Nephron progenitor cell (in vitro differentiated cells): ENCODE measurements around the gene RAB25.
A peak's percentile ranks its signal among the peaks of the same experiment; 100 is the strongest.

ENCODE experiments used
- DNase-seq: peaks from one replicate; pipeline ENCODE4 v3.0.0; 2021
- H3K27ac Mint-ChIP-seq: 2 replicates; pipeline ENCODE4 v1.8.0; 2021; ENCODE audit warnings: mild to moderate bottlenecking, moderate library complexity, mixed read lengths
- H3K27me3 Mint-ChIP-seq: 2 replicates; pipeline ENCODE4 v1.8.0; 2021; ENCODE audit warnings: mild to moderate bottlenecking, low read depth, mixed read lengths; ENCODE audit not compliant: poor library complexity
- H3K36me3 Mint-ChIP-seq: 2 replicates; pipeline ENCODE4 v1.8.0; 2021; ENCODE audit warnings: low read depth, mixed read lengths
- H3K4me1 Mint-ChIP-seq: 2 replicates; pipeline ENCODE4 v1.8.0; 2021; ENCODE audit warnings: mixed read lengths
- H3K4me3 Mint-ChIP-seq: 2 replicates; pipeline ENCODE4 v1.8.0; 2021; ENCODE audit warnings: mild to moderate bottlenecking, moderate library complexity, mixed read lengths
- H3K9me3 Mint-ChIP-seq: 2 replicates; pipeline ENCODE4 v1.8.0; 2021; ENCODE audit warnings: mild to moderate bottlenecking, moderate library complexity, mixed read lengths
- TF ChIP-seq, protein P1 (sequence below): fragments of 200-600 bp; sonication (generic); IDR thresholded peaks from 2 replicates; pipeline ENCODE4 v1.5.0; 2021; ENCODE audit warnings: antibody characterized with exemption

The RAB25 gene

DNA sequence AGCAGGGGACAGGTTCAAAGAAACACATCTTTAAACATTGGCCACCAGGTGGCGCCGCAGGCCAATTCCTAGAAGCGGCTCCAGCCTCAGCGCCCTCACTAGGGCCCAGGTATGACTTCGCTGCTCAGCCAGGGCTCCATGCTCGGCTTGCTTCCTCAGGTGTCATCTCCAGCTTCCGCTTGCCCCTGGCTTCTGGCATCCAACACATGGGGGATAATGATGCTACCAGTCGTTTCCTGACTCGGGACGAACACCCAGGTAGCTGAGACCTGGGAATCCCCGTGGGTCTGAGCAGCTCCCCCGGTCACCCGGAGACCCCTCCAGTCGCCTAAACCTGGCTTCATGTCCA, 29.9 kb downstream of the RAB25 start:
- Mint-ChIP-seq H3K4me1 (peaks cover 43% of the 10 kb centered on the region), H3K36me3 (peaks cover 46% of the 10 kb centered on the region), H3K27me3 (peaks cover 8% of the 10 kb centered on the region)

DNA sequence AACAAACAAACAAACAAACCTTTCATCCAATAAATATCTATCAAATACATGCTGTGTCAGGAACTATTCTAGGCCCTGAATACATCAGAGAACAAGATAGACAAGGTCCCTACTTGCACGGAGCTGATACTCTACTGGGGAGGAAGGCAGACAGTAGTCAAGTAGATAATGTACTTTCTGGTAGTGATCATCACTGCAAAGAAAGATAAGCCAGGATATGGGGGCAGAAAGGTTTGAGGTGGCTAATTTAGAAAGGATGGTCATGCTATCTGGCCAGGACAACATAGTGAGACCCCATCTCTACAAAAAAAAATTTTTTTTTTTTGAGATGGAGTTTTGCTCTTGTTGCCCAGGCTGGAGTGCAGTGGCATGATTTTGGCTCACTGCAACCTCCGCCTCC, 30.6 kb downstream of the RAB25 start:
- peaks cover 46% of the 10 kb centered on the region for H3K36me3 Mint-ChIP-seq
- no peak for DNase-seq
- no peak overlapping the region for H3K27ac Mint-ChIP-seq
- peaks cover 8% of the 10 kb centered on the region for H3K27me3 Mint-ChIP-seq
- no peak overlapping the region for H3K4me3 Mint-ChIP-seq
- TF ChIP-seq, protein P1, sequence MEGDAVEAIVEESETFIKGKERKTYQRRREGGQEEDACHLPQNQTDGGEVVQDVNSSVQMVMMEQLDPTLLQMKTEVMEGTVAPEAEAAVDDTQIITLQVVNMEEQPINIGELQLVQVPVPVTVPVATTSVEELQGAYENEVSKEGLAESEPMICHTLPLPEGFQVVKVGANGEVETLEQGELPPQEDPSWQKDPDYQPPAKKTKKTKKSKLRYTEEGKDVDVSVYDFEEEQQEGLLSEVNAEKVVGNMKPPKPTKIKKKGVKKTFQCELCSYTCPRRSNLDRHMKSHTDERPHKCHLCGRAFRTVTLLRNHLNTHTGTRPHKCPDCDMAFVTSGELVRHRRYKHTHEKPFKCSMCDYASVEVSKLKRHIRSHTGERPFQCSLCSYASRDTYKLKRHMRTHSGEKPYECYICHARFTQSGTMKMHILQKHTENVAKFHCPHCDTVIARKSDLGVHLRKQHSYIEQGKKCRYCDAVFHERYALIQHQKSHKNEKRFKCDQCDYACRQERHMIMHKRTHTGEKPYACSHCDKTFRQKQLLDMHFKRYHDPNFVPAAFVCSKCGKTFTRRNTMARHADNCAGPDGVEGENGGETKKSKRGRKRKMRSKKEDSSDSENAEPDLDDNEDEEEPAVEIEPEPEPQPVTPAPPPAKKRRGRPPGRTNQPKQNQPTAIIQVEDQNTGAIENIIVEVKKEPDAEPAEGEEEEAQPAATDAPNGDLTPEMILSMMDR = no peak
- no peaks in the 10 kb centered on the region for H3K9me3 Mint-ChIP-seq
- peaks cover 43% of the 10 kb centered on the region for H3K4me1 Mint-ChIP-seq

More for the DNA sequence above, 29.9 kb downstream of the RAB25 start:
- no peaks in the 10 kb centered on the region for H3K9me3 Mint-ChIP-seq
- peak overlapping the region; percentile 52 for H3K27ac Mint-ChIP-seq
- TF ChIP-seq, protein P1 = peak; percentile 82
- peak; percentile 90 for DNase-seq
- H3K4me3 Mint-ChIP-seq = no peak overlapping the region

DNA sequence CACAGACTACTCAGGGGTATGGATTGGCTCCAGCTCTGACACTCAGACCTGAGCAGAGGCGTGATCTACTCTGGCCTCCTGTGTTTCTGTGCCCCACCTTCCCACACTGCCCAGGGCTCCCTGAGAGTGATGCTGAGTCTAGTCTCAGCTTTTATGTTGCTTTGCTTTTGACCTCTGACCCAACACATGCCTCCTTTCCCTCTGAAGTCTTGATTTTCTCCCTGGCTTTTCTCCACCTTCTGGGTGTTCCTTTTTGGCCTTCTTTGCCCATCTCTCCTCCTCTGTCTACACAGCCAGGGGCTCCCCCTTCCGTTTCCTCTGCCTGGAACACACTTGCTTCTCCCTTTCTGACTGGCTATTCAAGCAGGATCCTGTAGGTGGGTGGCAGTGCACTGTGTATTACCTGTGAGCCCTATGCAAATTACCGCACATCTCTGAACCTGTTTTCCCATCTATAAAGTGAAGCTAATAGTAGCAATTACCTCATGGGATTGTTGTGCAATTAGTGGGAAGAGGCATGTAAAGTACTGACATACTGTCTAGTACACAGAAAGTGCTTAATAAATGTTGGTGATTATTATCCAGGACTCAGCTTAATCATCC, 35.0 kb downstream of the RAB25 start:
- Mint-ChIP-seq H3K4me3 (no peak overlapping the region), H3K9me3 (no peaks in the 10 kb centered on the region), H3K4me1 (peaks cover 40% of the 10 kb centered on the region), H3K27me3 (peaks cover 3% of the 10 kb centered on the region), H3K27ac (peak overlapping the region; percentile 62), H3K36me3 (peaks cover 56% of the 10 kb centered on the region)
- TF ChIP-seq, protein P1 = no peak
- no peak for DNase-seq

DNA sequence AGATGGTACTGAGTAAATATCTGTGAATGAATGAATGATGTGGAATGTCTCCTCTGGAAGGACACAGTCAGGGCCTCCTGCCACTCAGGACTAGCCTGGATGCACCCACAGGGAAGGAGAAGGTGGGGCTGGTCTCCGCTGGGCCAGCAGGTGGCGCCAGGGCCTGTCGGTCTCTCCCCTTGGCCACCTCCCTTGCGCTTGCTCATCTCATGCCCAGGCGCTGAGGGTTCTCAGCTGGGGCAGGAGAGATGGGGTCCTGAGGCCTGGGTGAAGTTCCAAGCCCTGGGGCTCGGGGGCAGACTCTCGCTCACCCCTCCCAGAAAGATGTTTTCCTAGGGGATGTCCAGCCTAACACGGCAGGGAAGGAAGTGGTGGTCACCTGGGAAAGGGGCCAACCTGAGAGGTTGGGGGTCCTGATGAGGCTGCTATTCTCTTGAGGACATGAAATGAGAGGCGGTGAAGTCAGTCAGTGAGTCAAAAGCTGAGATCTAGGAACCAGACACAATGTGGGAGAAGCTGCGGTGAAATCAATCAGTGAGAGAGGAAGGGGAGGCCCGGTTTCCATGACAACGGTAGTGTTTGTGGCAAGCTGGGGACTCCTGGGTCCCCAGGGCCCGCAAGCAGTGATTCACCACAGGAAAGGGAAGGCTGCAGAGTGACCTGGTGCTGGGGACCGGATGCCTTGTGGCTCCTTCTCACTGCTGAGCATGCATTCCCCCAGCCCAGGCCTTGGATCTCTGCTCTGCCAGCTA, 35.9 kb downstream of the RAB25 start:
- H3K4me3 Mint-ChIP-seq = no peak overlapping the region
- DNase-seq = peak; percentile 85
- no peaks in the 10 kb centered on the region for H3K9me3 Mint-ChIP-seq
- H3K27ac Mint-ChIP-seq = peak overlapping the region; percentile 60
- TF ChIP-seq, protein P1 = peak; percentile 92
- H3K4me1 Mint-ChIP-seq = peaks cover 45% of the 10 kb centered on the region
- H3K27me3 Mint-ChIP-seq = peaks cover 3% of the 10 kb centered on the region
- peaks cover 50% of the 10 kb centered on the region for H3K36me3 Mint-ChIP-seq

DNA sequence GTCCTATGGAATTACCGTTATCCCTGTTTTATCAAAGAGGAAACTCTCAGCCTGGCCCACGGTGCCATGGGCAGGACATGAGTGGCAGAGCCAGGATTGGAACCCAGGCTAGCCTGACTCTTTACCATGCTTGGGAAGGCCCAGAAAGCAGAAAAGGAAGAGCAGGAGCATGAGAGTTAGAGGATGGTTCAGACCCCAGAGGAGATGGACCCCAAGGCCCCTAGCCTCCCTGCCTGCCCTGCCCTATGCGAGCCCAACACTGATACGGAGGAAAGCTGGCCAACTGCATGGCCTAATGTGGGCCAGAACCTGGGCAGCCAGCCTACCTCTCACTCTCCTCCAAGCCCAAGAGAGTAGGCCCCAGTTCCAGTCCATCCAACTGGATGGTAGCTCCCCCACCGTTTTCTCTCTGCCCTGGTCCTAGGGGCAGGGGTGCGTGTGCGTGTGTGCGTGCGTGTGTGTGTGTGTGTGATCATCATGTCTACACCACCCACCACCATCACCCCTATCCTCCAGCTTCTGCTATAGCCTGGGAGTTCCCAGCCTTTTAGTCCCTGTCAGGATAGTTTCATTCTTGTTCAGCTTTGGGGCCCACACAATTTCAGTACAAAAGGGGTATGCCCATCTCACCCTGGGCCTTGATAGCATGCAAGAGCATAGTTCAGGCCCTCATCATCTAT, 36.7 kb downstream of the RAB25 start:
- DNase-seq = no peak
- H3K36me3 Mint-ChIP-seq = peaks cover 46% of the 10 kb centered on the region
- H3K4me1 Mint-ChIP-seq = peaks cover 50% of the 10 kb centered on the region
- TF ChIP-seq, protein P1 = no peak
- H3K27me3 Mint-ChIP-seq = peaks cover 3% of the 10 kb centered on the region
- no peak overlapping the region for H3K27ac Mint-ChIP-seq
- no peak overlapping the region for H3K4me3 Mint-ChIP-seq
- H3K9me3 Mint-ChIP-seq = no peaks in the 10 kb centered on the region
